HepG2 (cell line): ENCODE data around the gene EZH1. TPM values are rescaled to one million over a fixed set of nuclear protein-coding genes. Genes with fewer than 3 reads are reported as not detected.
A peak's percentile ranks its signal among the peaks of the same experiment; 100 is the strongest.

Experiments used
- AFF4 ChIP-seq: sonication (generic); formaldehyde crosslinking; IDR thresholded peaks from 2 replicates; pipeline ENCODE4 v1.4.0; 2020; ENCODE audit warnings: missing genetic modification reagents
- ASH2L ChIP-seq: fragments of 300-600, 200-600 bp; sonication (generic); IDR thresholded peaks from 2 replicates; pipeline ENCODE4 v1.7.0; 2017; ENCODE audit warnings: low read depth, mild to moderate bottlenecking, moderate library complexity, mixed read lengths, low read length; ENCODE audit not compliant: insufficient read length
- ATAD3A ChIP-seq: sonication (generic); formaldehyde crosslinking; IDR thresholded peaks from 2 replicates; pipeline ENCODE4 v1.4.0; 2020; ENCODE audit warnings: missing genetic modification reagents
- HNRNPUL1 ChIP-seq: fragments of 200-400 bp; formaldehyde crosslinking; IDR thresholded peaks from 2 replicates; pipeline ENCODE4 v1.6.1; 2017; ENCODE audit warnings: low read depth, mild to moderate bottlenecking, low read length, moderate library complexity
- NCOA2 ChIP-seq: sonication (generic); formaldehyde crosslinking; IDR thresholded peaks from 2 replicates; pipeline ENCODE4 v1.8.0; 2022; ENCODE audit warnings: inconsistent platforms
- PRMT3 ChIP-seq: sonication (generic); formaldehyde crosslinking; IDR thresholded peaks from 2 replicates; pipeline ENCODE4 v1.8.1; 2022; ENCODE audit warnings: low read depth, mild to moderate bottlenecking, moderate library complexity, missing genetic modification reagents, borderline replicate concordance
- SALL1 ChIP-seq: sonication (generic); formaldehyde crosslinking; IDR thresholded peaks from 2 replicates; pipeline ENCODE4 v1.8.0; 2022; ENCODE audit warnings: mild to moderate bottlenecking, missing genetic modification reagents
- SYNCRIP ChIP-seq: fragments of 200-400 bp; formaldehyde crosslinking; IDR thresholded peaks from 2 replicates; pipeline ENCODE4 v1.6.1; 2018; ENCODE audit warnings: mild to moderate bottlenecking, low read depth, low read length; ENCODE audit not compliant: insufficient read depth
- TBX2 ChIP-seq: sonication (generic); formaldehyde crosslinking; IDR thresholded peaks from 2 replicates; pipeline ENCODE4 v1.5.0; 2020; ENCODE audit warnings: missing genetic modification reagents, mild to moderate bottlenecking, borderline replicate concordance
- TEAD3 ChIP-seq: optimal IDR thresholded peaks from 2 replicates; pipeline ENCODE3; 2016; ENCODE audit warnings: borderline replicate concordance
- ZNF333 ChIP-seq: sonication (generic); formaldehyde crosslinking; IDR thresholded peaks from 2 replicates; pipeline ENCODE4 v1.4.0; 2020; ENCODE audit warnings: mild to moderate bottlenecking, missing genetic modification reagents, borderline replicate concordance
- ZNF33A ChIP-seq: sonication (generic); formaldehyde crosslinking; IDR thresholded peaks from 2 replicates; pipeline ENCODE4 v1.5.1; 2020; ENCODE audit warnings: missing genetic modification reagents, mild to moderate bottlenecking, moderate library complexity, borderline replicate concordance
- ZNF354B ChIP-seq: sonication (generic); formaldehyde crosslinking; IDR thresholded peaks from 2 replicates; pipeline ENCODE4 v1.8.0; 2022; ENCODE audit warnings: mild to moderate bottlenecking, missing genetic modification reagents
- ZNF383 ChIP-seq: sonication (generic); formaldehyde crosslinking; IDR thresholded peaks from 2 replicates; pipeline ENCODE4 v1.4.0; 2020; ENCODE audit warnings: missing genetic modification reagents, mild to moderate bottlenecking, borderline replicate concordance
- ZNF691 ChIP-seq: sonication (generic); formaldehyde crosslinking; IDR thresholded peaks from 2 replicates; pipeline ENCODE4 v1.4.0; 2020; ENCODE audit warnings: missing genetic modification reagents, low read depth, mild to moderate bottlenecking, borderline replicate concordance
- polyA plus RNA-seq, 8 experiments: library from polyadenylated mRNA; depleted of rRNA in 3 of 8; stranded (reverse) in 7 of 8; unstranded in 1 of 8; fragments of >200 nt; fragmentation: Illumina TruSeq in 4 of 8; extraction: Trizol in 4 of 8; gene quantifications; 2 replicates each; pipeline versions ENCODE4 v1.2.1 to v1.2.3, GENCODE V29; 2011 to 2016; ENCODE audit warnings: low read depth in 4 of 8, missing spikeins in 1 of 8, mixed read lengths in 1 of 8; ENCODE audit not compliant: insufficient read depth in 1 of 8
- total RNA-seq, 5 experiments: library from RNA; depleted of rRNA; stranded (reverse); fragments of >200 nt; fragmentation: Illumina TruSeq; extraction: Trizol; gene quantifications; 2 replicates each; pipeline ENCODE4 v1.2.3, GENCODE V29; 2016; ENCODE audit warnings: low read depth in 1 of 5
- TF ChIP-seq, protein P1 (sequence below): sonication (generic); formaldehyde crosslinking; IDR thresholded peaks from 2 replicates; pipeline ENCODE4 v1.5.0; 2020; ENCODE audit warnings: missing genetic modification reagents, mild to moderate bottlenecking, borderline replicate concordance
- TF ChIP-seq, protein P2 (sequence below): sonication (generic); formaldehyde crosslinking; IDR thresholded peaks from 2 replicates; pipeline ENCODE4 v1.4.0; 2020; ENCODE audit warnings: missing genetic modification reagents, borderline replicate concordance
- TF ChIP-seq, protein P3 (sequence below): sonication (generic); formaldehyde crosslinking; IDR thresholded peaks from 2 replicates; pipeline ENCODE4 v1.5.0; 2020; ENCODE audit warnings: mild to moderate bottlenecking, missing genetic modification reagents

EZH1 gene
- total and polyA plus RNA-seq, 2 of the 13 experiments (the other 11 are each of a cell fraction or from before 2014, with no cell fraction given) = 11.6 to 24.0 TPM

DNA sequence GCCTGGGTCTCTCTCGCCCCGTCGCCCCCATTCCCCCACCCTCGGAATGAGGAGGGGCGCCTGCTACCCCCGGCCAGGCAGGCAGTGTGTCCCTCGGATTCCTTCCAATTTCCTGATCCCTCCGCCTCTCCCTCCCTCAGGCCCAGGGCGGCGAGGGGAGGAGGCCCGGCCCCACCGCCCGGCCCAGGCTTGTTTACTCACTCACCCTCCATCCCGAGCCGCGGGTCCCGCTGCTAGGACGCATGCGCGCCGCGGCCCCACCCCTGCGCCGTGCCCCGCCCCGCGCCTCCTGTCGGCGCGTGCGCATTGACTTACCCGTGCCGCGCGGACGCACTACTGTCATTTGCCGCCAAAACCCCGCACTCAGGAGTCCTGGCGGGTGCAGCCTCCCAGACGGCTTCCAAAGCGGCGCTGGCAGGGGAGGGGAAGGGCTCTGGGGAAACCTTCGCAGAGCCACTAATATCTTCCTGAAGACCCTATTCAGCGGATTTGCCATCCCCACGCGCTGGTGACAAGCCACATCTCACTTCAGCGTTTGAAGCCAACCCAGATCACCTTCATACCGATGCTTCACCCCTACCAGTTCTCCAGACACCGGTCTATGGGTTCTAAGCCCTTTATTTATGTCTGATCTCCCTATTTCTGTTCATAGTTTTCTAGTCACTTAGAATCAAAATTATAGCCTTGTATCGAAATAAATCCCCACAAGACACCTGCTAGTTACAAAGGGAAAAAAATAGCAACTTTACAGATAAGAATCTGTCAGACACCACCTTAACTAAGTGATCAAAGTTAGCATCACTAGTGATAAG is at the start of gene EZH1 (continued):
- TF ChIP-seq, protein P1, sequence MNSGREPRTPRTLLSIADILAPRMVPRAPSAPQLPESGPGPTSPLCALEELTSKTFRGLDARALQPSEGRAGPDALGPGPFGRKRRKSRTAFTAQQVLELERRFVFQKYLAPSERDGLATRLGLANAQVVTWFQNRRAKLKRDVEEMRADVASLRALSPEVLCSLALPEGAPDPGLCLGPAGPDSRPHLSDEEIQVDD (CRISPR knock-in tag) = no peak; the same call in none of the 2 replicates
- TF ChIP-seq HNRNPUL1 = no peak
- no peak for TF ChIP-seq ATAD3A
- no peak for TF ChIP-seq AFF4 (CRISPR knock-in tag)
- TF ChIP-seq ZNF33A (CRISPR knock-in tag) = no peak
- peak; percentile 84; the same call in 1 of the 2 replicates for TF ChIP-seq ZNF354B (CRISPR knock-in tag)
- TF ChIP-seq SYNCRIP = no peak
- peak; percentile 86 for TF ChIP-seq ASH2L
- TF ChIP-seq NCOA2 (CRISPR knock-in tag) = peak; percentile 56
- TF ChIP-seq, protein P2, sequence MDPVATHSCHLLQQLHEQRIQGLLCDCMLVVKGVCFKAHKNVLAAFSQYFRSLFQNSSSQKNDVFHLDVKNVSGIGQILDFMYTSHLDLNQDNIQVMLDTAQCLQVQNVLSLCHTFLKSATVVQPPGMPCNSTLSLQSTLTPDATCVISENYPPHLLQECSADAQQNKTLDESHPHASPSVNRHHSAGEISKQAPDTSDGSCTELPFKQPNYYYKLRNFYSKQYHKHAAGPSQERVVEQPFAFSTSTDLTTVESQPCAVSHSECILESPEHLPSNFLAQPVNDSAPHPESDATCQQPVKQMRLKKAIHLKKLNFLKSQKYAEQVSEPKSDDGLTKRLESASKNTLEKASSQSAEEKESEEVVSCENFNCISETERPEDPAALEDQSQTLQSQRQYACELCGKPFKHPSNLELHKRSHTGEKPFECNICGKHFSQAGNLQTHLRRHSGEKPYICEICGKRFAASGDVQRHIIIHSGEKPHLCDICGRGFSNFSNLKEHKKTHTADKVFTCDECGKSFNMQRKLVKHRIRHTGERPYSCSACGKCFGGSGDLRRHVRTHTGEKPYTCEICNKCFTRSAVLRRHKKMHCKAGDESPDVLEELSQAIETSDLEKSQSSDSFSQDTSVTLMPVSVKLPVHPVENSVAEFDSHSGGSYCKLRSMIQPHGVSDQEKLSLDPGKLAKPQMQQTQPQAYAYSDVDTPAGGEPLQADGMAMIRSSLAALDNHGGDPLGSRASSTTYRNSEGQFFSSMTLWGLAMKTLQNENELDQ (CRISPR knock-in tag) = peak; percentile 27; the same call in 1 of the 2 replicates
- TF ChIP-seq, protein P3, sequence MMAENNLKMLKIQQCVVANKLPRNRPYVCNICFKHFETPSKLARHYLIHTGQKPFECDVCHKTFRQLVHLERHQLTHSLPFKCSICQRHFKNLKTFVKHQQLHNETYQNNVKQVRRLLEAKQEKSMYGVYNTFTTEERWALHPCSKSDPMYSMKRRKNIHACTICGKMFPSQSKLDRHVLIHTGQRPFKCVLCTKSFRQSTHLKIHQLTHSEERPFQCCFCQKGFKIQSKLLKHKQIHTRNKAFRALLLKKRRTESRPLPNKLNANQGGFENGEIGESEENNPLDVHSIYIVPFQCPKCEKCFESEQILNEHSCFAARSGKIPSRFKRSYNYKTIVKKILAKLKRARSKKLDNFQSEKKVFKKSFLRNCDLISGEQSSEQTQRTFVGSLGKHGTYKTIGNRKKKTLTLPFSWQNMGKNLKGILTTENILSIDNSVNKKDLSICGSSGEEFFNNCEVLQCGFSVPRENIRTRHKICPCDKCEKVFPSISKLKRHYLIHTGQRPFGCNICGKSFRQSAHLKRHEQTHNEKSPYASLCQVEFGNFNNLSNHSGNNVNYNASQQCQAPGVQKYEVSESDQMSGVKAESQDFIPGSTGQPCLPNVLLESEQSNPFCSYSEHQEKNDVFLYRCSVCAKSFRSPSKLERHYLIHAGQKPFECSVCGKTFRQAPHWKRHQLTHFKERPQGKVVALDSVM (CRISPR knock-in tag) = peak; percentile 71; the same call in 1 of the 2 replicates
- peak; percentile 36; the same call in 1 of the 2 replicates for TF ChIP-seq ZNF333 (CRISPR knock-in tag)
- peak; percentile 66 for TF ChIP-seq TEAD3 (CRISPR knock-in tag)
- TF ChIP-seq ZNF383 (CRISPR knock-in tag) = no peak
- TF ChIP-seq SALL1 (CRISPR knock-in tag) = peak; percentile 96
- TF ChIP-seq TBX2 (CRISPR knock-in tag) = peak; percentile 79
- TF ChIP-seq PRMT3 (CRISPR knock-in tag) = no peak
- no peak for TF ChIP-seq ZNF691 (CRISPR knock-in tag)
